HCT116 (cell line): Measurements from ENCODE around the gene IFI30. TPM values are rescaled to one million over a fixed set of nuclear protein-coding genes. Genes with fewer than 3 reads are reported as not detected.

Source experiments
- ATAC-seq: fragments of 200-7000 bp; cut with Tn5 transposase; 2 replicates; pipeline ENCODE4 v1.9.1; 2020; ENCODE audit warnings: mild to moderate bottlenecking, moderate library complexity
- BruUV-seq: library from RNA; stranded (reverse); fragments of 400-500 nt; replicated peaks from 2 replicates; lab custom pipeline; 2021; lab: Mats Ljungman, UMichigan
- CTCF ChIA-PET: fragments of 300-600 bp; sonication (Branson Sonifier 250); formaldehyde crosslinking; loops from one replicate; lab custom pipeline; 2021; ENCODE audit warnings: antibody characterized with exemption; lab: Charles Lee
- POLR2A ChIA-PET: fragments of 300-600, 350-600 bp; sonication (Branson Sonifier 250); formaldehyde crosslinking; loops from one replicate; lab custom pipeline; 2021; ENCODE audit warnings: antibody characterized with exemption; lab: Charles Lee
- RAD21 ChIA-PET, 2 experiments: fragments of 300-600 bp; sonication (Branson Sonifier 250); formaldehyde crosslinking; loops; one replicate each; lab custom pipeline; 2023; ENCODE audit warnings: low total read pairs in 2 of 2; ENCODE audit not compliant: uncharacterized antibody in 2 of 2, unreplicated experiment in 2 of 2, low non-redundant PET in 1 of 2; lab: Charles Lee
- DNase-seq: peaks from one replicate; pipeline ENCODE4 v3.0.0-alpha.2; 2010; ENCODE audit warnings: low read depth, low spot score
- H2AFZ ChIP-seq: fragments of 200-600 bp; shearing (Covaris generic), sonication (generic); 2 replicates; pipeline ENCODE4 v1.6.1; 2017; ENCODE audit warnings: low read depth, mixed run types, mixed read lengths, antibody characterized with exemption, low read length; ENCODE audit not compliant: poor library complexity, severe bottlenecking
- H3K27ac ChIP-seq: 2 replicates; pipeline ENCODE4 v1.5.1; 2012; ENCODE audit warnings: low read depth, low read length
- H3K27me3 ChIP-seq: fragments of 200-600 bp; sonication (generic); 2 replicates; pipeline ENCODE4 v1.6.1; 2016; ENCODE audit warnings: mixed run types, low read length, mixed read lengths; ENCODE audit not compliant: insufficient read depth
- H3K36me3 ChIP-seq, 2 experiments: fragments of 200-500 bp in 1 of 2; fragments of 200-600 bp in 1 of 2; sonication (Bioruptor generic) in 1 of 2; sonication (generic) in 1 of 2; 2 replicates each; pipeline versions ENCODE4 v1.5.1 to v1.6.1; 2014 to 2016; ENCODE audit warnings: low read length in 2 of 2, inconsistent platforms in 1 of 2, mixed read lengths in 1 of 2, mixed run types in 1 of 2; ENCODE audit not compliant: insufficient read depth in 2 of 2, control insufficient read depth in 1 of 2
- H3K4me1 ChIP-seq, 2 experiments: fragments of 200-600 bp in 1 of 2; sonication (generic) in 1 of 2; 2 replicates each; pipeline versions ENCODE4 v1.5.1 to v1.6.1; 2012 to 2017; ENCODE audit warnings: low read length in 2 of 2, inconsistent platforms in 1 of 2, mild to moderate bottlenecking in 1 of 2, mixed read lengths in 1 of 2, mixed run types in 1 of 2, moderate library complexity in 1 of 2; ENCODE audit not compliant: insufficient read depth in 2 of 2, control insufficient read depth in 1 of 2
- H3K4me2 ChIP-seq: fragments of 200-600 bp; sonication (generic); 2 replicates; pipeline ENCODE4 v1.6.1; 2017; ENCODE audit warnings: mixed run types, low read length, mixed read lengths
- H3K4me3 ChIP-seq, 2 experiments: fragments of 200-600 bp in 1 of 2; sonication (generic) in 1 of 2; replicated peaks in 1 of 2; 2 replicates each; pipeline ENCODE4 v1.5.1; 2011 to 2016; ENCODE audit warnings: low read length in 2 of 2, control low read depth in 1 of 2, low read depth in 1 of 2, mild to moderate bottlenecking in 1 of 2, mixed read lengths in 1 of 2, mixed run types in 1 of 2
- H3K79me2 ChIP-seq: fragments of 200-600 bp; sonication (generic); 2 replicates; pipeline ENCODE4 v1.6.1; 2017; ENCODE audit warnings: mild to moderate bottlenecking, mixed run types, low read length, moderate library complexity, mixed read lengths; ENCODE audit not compliant: insufficient read depth
- H3K9ac ChIP-seq: fragments of 200-600 bp; sonication (generic); 2 replicates; pipeline ENCODE4 v1.6.1; 2016; ENCODE audit warnings: low read length, mixed read lengths
- H3K9me2 ChIP-seq: fragments of 200-600 bp; sonication (generic), shearing (Covaris generic); 2 replicates; pipeline ENCODE4 v1.6.1; 2017; ENCODE audit warnings: mixed run types, mild to moderate bottlenecking, moderate library complexity; ENCODE audit not compliant: insufficient read depth
- H3K9me3 ChIP-seq, 2 experiments: fragments of 200-500 bp in 1 of 2; fragments of 200-600 bp in 1 of 2; sonication (Bioruptor generic) in 1 of 2; sonication (generic) in 1 of 2; 2 replicates each; pipeline ENCODE4 v1.6.1; 2014 to 2017; ENCODE audit warnings: low read length in 2 of 2, mixed read lengths in 2 of 2, inconsistent platforms in 1 of 2, low read depth in 1 of 2, mild to moderate bottlenecking in 1 of 2, mixed run types in 1 of 2, moderate library complexity in 1 of 2; ENCODE audit not compliant: control insufficient read depth in 1 of 2, insufficient read depth in 1 of 2
- H4K20me1 ChIP-seq: fragments of 200-600 bp; sonication (generic), shearing (Covaris generic); 2 replicates; pipeline ENCODE4 v1.6.1; 2017; ENCODE audit warnings: mixed run types, mild to moderate bottlenecking, moderate library complexity; ENCODE audit not compliant: insufficient read depth
- CTCF ChIP-seq, 3 experiments: fragments of 200-600 bp in 1 of 3; sonication (generic) in 1 of 3; IDR thresholded peaks in 2 of 3; conservative IDR thresholded peaks in 1 of 3; 2 replicates each; pipeline ENCODE4 v1.5.1; 2012 to 2017; ENCODE audit warnings: low read depth in 2 of 3, low read length in 2 of 3, antibody characterized with exemption in 1 of 3, borderline replicate concordance in 1 of 3, control low read depth in 1 of 3, mild to moderate bottlenecking in 1 of 3, mixed read lengths in 1 of 3, mixed run types in 1 of 3, moderate library complexity in 1 of 3; ENCODE audit not compliant: insufficient read depth in 1 of 3
- MAX ChIP-seq: IDR thresholded peaks from 2 replicates; pipeline ENCODE4 v1.6.1; 2012
- POLR2AphosphoS5 ChIP-seq: IDR thresholded peaks from 2 replicates; pipeline ENCODE4 v1.6.1; 2011; ENCODE audit warnings: mild to moderate bottlenecking, low read depth, low read length, moderate library complexity
- RAD21 ChIP-seq: IDR thresholded peaks from 2 replicates; pipeline ENCODE4 v1.6.1; 2012; ENCODE audit warnings: low read depth, mild to moderate bottlenecking
- YY1 ChIP-seq: IDR thresholded peaks from 2 replicates; pipeline ENCODE4 v1.6.1; 2011; ENCODE audit warnings: low read length, low read depth, moderate library complexity, mild to moderate bottlenecking; ENCODE audit not compliant: insufficient replicate concordance; ENCODE audit errors: extremely low read depth
- ZFX ChIP-seq: fragments of 450-650 bp; IDR thresholded peaks from 2 replicates; pipeline ENCODE4 v1.6.1; 2017
- intact Hi-C: fragments of 100-400 bp; cut with micrococcal nuclease; formaldehyde crosslinking; loops from 2 replicates; pipeline ENCODE4 v1.10.0; 2022
- total RNA-seq: library from RNA; stranded (reverse); gene quantifications from one replicate; pipeline ENCODE4 v1.2.1, GENCODE V29; 2021; ENCODE audit not compliant: unreplicated experiment

IFI30 gene
- total RNA-seq, 1 experiment from 2014 or later: 64.6 TPM

- peak; percentile 42 for TF ChIP-seq POLR2AphosphoS5
- TF ChIP-seq YY1: no peak
- TF ChIP-seq RAD21: no peak
- TF ChIP-seq ZFX: peak; percentile 32
- peak; percentile 52; the same call in 1 of the 2 replicates for TF ChIP-seq MAX
- Histone ChIP-seq H3K4me1 (peaks cover 41 to 58% of the 10 kb centered on the region in 2 experiments), H3K79me2 (peaks cover 38% of the 10 kb centered on the region), H3K27ac (peak overlapping the region; percentile 82), H3K27me3 (no peaks in the 10 kb centered on the region), H2AFZ (no peak overlapping the region), H3K4me2 (peak overlapping the region; percentile 61), H3K36me3 (peaks cover 0 to 16% of the 10 kb centered on the region in 2 experiments; a peak in 1 of 4 replicates), H3K4me3 (no peak overlapping the region), H3K9ac (peak overlapping the region; percentile 38; the same call in 1 of the 2 replicates), H3K9me3 (no peaks in the 10 kb centered on the region), H3K9me2 (no peaks in the 10 kb centered on the region), H4K20me1 (no peaks in the 10 kb centered on the region)
- RAD21 ChIA-PET: no interaction called here
- ATAC-seq (no peak), DNase-seq (peak; percentile 48)
- intact Hi-C loops: loop anchor here (10.0 kb wide), 1 partner anchor 152 kb away; the partner anchor contains the start of gene ARRDC2
- POLR2A ChIA-PET: interaction anchor here (1.1 kb wide), 1 partner anchor 95 kb away, joined by 3 read pairs; no protein-coding TSS in a partner anchor
- BruUV-seq: no TSS peak
- CTCF ChIA-PET: interaction anchor here (1.3 kb wide), 1 partner anchor 44 kb away, joined by 5 read pairs; no protein-coding TSS in a partner anchor
These were observed 16.7 kb upstream of the IFI30 start for GRCh38 chr19:18156841-18157464.

GRCh38 chr19:18157465-18158063, 16.0 kb upstream of the IFI30 start:
- Histone ChIP-seq H3K79me2 (peaks cover 38% of the 10 kb centered on the region), H3K4me2 (peak overlapping the region; percentile 61), H3K27me3 (no peaks in the 10 kb centered on the region), H4K20me1 (no peaks in the 10 kb centered on the region), H3K27ac (peak overlapping the region; percentile 82), H3K36me3 (peaks cover 4 to 22% of the 10 kb centered on the region in 2 experiments; a peak in 2 of 4 replicates), H3K9ac (peak overlapping the region; percentile 38; the same call in 1 of the 2 replicates), H3K9me3 (no peaks in the 10 kb centered on the region), H3K9me2 (no peaks in the 10 kb centered on the region), H3K4me1 (peaks cover 41 to 56% of the 10 kb centered on the region in 2 experiments), H2AFZ (no peak overlapping the region), H3K4me3 (no peak overlapping the region)
- DNase-seq (no peak), ATAC-seq (no peak)
- ChIA-PET POLR2A (interaction anchor here (1.1 kb wide), 1 partner anchor 94 kb away, joined by 3 read pairs; no protein-coding TSS in a partner anchor), CTCF (interaction anchor here (0.6 to 1.3 kb wide), 4 partner anchors 44 to 220 kb away, joined by 3 to 5 read pairs (median 4); a partner anchor contains a TSS), RAD21 (no interaction called here)
- BruUV-seq: no TSS peak
- TF ChIP-seq CTCF (IDR thresholded peaks at IDR 0.05 in 2 of 3, conservative IDR thresholded peaks at IDR 0.05 in 1 of 3; ENCODE audit: borderline replicate concordance in 1 of 3, insufficient read depth in 1 of 3, low read depth in 2 of 3, low read length in 2 of 3): no peak
- peak; percentile 2; the same call in 1 of the 2 replicates for TF ChIP-seq MAX
- intact Hi-C loops: loop anchor here (10.0 kb wide), 1 partner anchor 153 kb away; the partner anchor contains the start of gene ARRDC2
